HepG2 (cell line): ENCODE measurements around the gene VARS1.

ENCODE experiments used
- ADNP ChIP-seq: sonication (generic); formaldehyde crosslinking; IDR thresholded peaks from 2 replicates; pipeline ENCODE4 v1.4.0; 2020; ENCODE audit warnings: missing genetic modification reagents
- BRCA1 ChIP-seq: sonication (generic); formaldehyde crosslinking; IDR thresholded peaks from 2 replicates; pipeline ENCODE4 v1.4.0; 2020; ENCODE audit warnings: missing genetic modification reagents
- POGZ ChIP-seq: sonication (generic); formaldehyde crosslinking; IDR thresholded peaks from 2 replicates; pipeline ENCODE4 v1.4.0; 2020; ENCODE audit warnings: mild to moderate bottlenecking, missing genetic modification reagents
- SETDB1 ChIP-seq: sonication (generic); formaldehyde crosslinking; IDR thresholded peaks from 2 replicates; pipeline ENCODE4 v1.5.1; 2020; ENCODE audit warnings: missing genetic modification reagents, mild to moderate bottlenecking, borderline replicate concordance
- TOE1 ChIP-seq: sonication (generic); formaldehyde crosslinking; IDR thresholded peaks from 2 replicates; pipeline ENCODE4 v1.4.0; 2020; ENCODE audit warnings: mild to moderate bottlenecking, missing genetic modification reagents
- ZNF747 ChIP-seq: sonication (generic); formaldehyde crosslinking; IDR thresholded peaks from 2 replicates; pipeline ENCODE4 v1.8.1; 2023; ENCODE audit warnings: missing genetic modification reagents, mild to moderate bottlenecking, borderline replicate concordance
- ZNF761 ChIP-seq: sonication (generic); formaldehyde crosslinking; conservative IDR thresholded peaks from 2 replicates; pipeline ENCODE4 v1.4.0; 2020; ENCODE audit warnings: mild to moderate bottlenecking, missing genetic modification reagents
- TF ChIP-seq, protein P1 (sequence below): IDR thresholded peaks from 2 replicates; pipeline ENCODE4 v1.6.1; 2012; ENCODE audit warnings: low read depth, low read length, improper control_type of control experiment
- TF ChIP-seq, protein P2 (sequence below), 2 experiments: fragments of 450-650 bp in 1 of 2; sonication (generic) in 1 of 2; formaldehyde crosslinking in 1 of 2; IDR thresholded peaks; 2 replicates each; pipeline versions ENCODE4 v1.6.1 to v1.8.0; 2016 to 2022; ENCODE audit warnings: antibody characterized with exemption in 1 of 2, mild to moderate bottlenecking in 1 of 2, missing genetic modification reagents in 1 of 2
- TF ChIP-seq, protein P3 (sequence below): IDR thresholded peaks from 2 replicates; pipeline ENCODE4 v1.6.1; 2016; ENCODE audit warnings: missing biosample characterization, missing genetic modification reagents, low read depth
- TF ChIP-seq, protein P4 (sequence below): sonication (generic); formaldehyde crosslinking; IDR thresholded peaks from 2 replicates; pipeline ENCODE4 v1.5.0; 2020; ENCODE audit warnings: mild to moderate bottlenecking, missing genetic modification reagents, moderate library complexity
- TF ChIP-seq, protein P5 (sequence below): sonication (generic); formaldehyde crosslinking; IDR thresholded peaks from 2 replicates; pipeline ENCODE4 v1.4.0; 2020; ENCODE audit warnings: low read depth, mild to moderate bottlenecking, missing genetic modification reagents

DNA sequence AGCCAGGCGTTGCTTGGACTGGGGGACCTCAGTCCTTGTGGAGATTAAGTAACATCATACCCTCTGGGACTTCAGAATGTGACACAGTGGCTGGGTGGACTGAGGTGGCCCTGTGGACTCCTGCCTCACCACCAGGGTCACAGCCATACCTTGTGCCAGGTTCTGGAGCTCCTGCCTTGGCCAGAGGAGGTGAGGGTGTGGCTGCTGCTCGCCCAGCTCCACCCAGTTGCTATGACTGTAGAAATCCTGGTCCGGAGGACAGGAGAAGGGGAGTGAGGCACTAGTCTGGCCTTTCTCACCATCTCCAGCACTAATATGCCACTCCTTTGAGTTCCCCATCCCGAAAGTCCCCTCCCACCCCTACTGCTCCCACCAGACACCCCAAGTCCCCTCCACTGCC lies 20.4 kb downstream of the VARS1 start:
- TF ChIP-seq TOE1 (CRISPR knock-in tag) (no peak), ADNP (no peak), ZNF747 (CRISPR knock-in tag) (no peak), SETDB1 (no peak), ZNF761 (no peak), POGZ (no peak), BRCA1 (CRISPR knock-in tag) (no peak)
- TF ChIP-seq, protein P1, sequence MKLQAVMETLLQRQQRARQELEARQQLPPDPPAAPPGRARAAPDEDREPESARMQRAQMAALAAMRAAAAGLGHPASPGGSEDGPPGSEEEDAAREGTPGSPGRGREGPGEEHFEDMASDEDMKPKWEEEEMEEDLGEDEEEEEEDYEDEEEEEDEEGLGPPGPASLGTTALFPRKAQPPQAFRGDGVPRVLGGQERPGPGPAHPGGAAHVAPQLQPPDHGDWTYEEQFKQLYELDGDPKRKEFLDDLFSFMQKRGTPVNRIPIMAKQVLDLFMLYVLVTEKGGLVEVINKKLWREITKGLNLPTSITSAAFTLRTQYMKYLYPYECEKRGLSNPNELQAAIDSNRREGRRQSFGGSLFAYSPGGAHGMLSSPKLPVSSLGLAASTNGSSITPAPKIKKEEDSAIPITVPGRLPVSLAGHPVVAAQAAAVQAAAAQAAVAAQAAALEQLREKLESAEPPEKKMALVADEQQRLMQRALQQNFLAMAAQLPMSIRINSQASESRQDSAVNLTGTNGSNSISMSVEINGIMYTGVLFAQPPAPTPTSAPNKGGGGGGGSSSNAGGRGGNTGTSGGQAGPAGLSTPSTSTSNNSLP = no peak
- TF ChIP-seq, protein P2, sequence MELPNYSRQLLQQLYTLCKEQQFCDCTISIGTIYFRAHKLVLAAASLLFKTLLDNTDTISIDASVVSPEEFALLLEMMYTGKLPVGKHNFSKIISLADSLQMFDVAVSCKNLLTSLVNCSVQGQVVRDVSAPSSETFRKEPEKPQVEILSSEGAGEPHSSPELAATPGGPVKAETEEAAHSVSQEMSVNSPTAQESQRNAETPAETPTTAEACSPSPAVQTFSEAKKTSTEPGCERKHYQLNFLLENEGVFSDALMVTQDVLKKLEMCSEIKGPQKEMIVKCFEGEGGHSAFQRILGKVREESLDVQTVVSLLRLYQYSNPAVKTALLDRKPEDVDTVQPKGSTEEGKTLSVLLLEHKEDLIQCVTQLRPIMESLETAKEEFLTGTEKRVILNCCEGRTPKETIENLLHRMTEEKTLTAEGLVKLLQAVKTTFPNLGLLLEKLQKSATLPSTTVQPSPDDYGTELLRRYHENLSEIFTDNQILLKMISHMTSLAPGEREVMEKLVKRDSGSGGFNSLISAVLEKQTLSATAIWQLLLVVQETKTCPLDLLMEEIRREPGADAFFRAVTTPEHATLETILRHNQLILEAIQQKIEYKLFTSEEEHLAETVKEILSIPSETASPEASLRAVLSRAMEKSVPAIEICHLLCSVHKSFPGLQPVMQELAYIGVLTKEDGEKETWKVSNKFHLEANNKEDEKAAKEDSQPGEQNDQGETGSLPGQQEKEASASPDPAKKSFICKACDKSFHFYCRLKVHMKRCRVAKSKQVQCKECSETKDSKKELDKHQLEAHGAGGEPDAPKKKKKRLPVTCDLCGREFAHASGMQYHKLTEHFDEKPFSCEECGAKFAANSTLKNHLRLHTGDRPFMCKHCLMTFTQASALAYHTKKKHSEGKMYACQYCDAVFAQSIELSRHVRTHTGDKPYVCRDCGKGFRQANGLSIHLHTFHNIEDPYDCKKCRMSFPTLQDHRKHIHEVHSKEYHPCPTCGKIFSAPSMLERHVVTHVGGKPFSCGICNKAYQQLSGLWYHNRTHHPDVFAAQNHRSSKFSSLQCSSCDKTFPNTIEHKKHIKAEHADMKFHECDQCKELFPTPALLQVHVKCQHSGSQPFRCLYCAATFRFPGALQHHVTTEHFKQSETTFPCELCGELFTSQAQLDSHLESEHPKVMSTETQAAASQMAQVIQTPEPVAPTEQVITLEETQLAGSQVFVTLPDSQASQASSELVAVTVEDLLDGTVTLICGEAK (IDR thresholded peaks at IDR 0.05) = no peak
- TF ChIP-seq, protein P2 (CRISPR knock-in tag; IDR thresholded peaks at IDR 0.05) = no peak
- TF ChIP-seq, protein P3, sequence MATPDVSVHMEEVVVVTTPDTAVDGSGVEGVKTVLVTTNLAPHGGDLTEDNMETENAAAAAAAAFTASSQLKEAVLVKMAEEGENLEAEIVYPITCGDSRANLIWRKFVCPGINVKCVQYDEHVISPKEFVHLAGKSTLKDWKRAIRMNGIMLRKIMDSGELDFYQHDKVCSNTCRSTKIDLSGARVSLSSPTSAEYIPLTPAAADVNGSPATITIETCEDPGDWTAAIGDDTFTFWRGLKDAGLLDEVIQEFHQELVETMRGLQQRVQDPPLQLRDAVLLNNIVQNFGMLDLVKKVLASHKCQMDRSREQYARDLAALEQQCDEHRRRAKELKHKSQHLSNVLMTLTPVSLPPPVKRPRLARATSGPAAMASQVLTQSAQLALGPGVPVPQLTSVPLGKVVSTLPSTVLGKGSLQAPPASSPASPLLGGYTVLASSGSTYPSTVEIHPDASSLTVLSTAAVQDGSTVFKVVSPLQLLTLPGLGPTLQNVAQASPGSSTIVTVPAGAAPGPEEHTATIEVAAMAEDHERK (CRISPR knock-in tag) = no peak
- TF ChIP-seq, protein P4, sequence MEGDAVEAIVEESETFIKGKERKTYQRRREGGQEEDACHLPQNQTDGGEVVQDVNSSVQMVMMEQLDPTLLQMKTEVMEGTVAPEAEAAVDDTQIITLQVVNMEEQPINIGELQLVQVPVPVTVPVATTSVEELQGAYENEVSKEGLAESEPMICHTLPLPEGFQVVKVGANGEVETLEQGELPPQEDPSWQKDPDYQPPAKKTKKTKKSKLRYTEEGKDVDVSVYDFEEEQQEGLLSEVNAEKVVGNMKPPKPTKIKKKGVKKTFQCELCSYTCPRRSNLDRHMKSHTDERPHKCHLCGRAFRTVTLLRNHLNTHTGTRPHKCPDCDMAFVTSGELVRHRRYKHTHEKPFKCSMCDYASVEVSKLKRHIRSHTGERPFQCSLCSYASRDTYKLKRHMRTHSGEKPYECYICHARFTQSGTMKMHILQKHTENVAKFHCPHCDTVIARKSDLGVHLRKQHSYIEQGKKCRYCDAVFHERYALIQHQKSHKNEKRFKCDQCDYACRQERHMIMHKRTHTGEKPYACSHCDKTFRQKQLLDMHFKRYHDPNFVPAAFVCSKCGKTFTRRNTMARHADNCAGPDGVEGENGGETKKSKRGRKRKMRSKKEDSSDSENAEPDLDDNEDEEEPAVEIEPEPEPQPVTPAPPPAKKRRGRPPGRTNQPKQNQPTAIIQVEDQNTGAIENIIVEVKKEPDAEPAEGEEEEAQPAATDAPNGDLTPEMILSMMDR (CRISPR knock-in tag) = no peak
- TF ChIP-seq, protein P5, sequence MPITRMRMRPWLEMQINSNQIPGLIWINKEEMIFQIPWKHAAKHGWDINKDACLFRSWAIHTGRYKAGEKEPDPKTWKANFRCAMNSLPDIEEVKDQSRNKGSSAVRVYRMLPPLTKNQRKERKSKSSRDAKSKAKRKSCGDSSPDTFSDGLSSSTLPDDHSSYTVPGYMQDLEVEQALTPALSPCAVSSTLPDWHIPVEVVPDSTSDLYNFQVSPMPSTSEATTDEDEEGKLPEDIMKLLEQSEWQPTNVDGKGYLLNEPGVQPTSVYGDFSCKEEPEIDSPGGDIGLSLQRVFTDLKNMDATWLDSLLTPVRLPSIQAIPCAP = no peak
